HK-2 (cell line): ENCODE results near the gene PCK1.

Source experiments
- DNase-seq: peaks from one replicate; pipeline ENCODE4 v3.0.0-alpha.2; 2018; ENCODE audit not compliant: unreplicated experiment

Gene PCK1

DNA sequence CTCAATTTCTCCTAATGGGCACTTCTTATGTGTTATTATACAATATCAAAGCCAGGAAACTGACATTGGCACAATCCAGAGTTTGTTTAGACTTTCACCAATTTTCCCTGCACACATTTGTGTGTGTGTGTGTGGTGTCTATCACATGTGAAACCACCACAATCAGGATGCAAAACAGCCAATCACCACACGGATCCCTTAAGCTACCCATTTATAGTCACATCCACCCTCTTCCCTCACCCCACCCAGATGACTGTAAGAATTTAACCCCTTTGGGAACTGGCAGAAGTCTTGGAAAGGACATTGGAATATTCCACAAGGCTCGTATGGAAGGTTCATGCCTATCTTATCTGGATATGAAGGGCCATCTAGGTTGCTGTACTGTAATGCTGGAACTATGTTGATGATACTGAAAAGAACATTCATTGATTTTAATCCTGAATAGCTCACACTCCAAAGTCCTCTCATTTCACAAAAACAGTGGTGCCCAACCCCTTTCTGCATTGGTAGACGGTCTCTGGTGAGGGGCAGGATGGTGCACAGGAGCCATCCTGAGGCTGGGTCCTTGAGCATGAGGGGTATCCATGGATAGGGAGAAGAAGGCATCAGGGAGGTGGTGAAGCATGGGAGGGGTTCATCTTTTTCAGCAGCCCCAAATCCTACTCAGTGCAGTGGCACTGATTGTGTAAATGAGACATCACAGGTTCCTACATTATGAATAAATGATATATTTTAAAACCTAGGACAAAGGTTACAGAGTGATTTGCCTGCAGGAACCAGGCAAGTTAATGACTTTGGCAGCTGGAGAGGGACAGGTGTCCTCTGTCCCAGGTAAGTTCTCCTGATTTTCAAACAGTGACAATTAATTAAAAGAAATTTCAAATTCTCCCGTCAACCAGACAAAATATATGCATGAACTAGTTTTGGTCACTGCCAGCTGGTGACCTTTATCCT lies 23.9 kb upstream of the PCK1 start:
- DNase-seq, result no peak

DNA sequence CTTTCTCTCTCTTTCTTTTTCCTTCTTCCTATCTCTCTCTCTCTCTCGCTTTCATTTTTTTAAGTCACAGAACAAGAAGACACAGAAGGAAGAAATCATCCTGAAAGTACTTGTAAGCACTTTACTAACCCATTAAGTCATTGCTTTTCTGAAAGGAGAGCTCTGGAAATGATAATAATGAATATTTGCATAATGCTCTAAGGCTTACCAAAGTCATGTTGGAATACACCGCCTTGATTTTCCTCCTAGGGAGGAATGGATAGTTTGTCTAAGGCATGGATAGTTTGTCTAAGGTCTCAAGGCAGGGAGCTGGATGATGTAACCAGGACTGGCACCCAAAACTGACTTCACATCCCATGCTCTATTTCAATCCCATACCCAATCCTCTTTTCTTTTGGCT lies 23.1 kb upstream of the PCK1 start:
- DNase-seq, result no peak

DNA sequence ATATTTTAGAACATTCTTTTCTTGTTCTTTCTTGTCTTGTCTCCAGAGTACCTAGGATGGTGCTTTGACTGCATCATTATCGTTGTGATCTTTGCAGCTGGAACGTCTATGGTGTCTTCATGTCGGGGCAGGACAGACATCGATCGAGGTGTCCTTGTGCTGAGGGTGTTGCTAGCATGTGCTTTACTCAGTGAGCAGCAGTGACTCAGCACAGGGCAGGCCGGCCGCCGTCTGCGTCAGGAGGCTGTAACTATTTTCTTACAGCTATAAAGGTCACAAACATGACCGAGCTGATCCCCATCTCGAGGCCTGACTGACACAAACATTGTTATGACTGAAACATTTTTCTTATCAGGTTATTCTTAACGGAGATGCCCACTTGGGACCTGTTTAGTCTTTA lies 21.0 kb upstream of the PCK1 start:
- DNase-seq, result no peak

DNA sequence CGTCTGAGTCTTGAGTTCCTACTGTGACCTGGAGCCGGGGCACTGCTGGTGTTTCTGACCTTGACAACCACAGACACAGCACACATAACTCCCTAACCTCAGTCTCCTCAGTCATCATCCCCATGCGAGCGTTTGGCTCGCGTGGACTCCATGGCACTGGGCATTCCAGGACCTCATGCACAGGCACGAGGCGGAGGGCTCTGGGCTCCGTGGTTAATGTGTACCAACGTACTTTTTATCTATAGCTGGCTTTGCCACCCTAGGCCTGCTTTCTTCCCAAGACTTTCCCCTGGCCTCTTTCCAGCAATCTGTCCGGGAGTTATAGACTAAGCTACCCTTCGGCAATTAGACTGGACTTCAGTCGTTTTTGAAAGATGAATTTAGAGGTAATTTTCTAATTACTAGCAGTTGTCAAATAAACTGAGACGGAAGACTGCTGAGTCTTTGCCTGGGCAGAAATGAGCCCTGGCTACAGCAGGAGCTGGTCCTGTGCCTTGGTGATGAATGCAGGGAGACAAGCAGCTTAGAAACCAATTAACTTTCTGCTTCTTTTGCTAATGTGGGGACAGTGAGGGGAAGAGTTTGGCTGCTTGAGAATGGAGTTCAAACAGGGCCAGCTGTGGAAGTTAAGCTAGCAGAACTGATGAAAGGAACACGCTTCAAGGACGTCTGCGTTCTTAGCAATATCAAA lies 19.9 kb upstream of the PCK1 start:
- DNase-seq, result no peak

DNA sequence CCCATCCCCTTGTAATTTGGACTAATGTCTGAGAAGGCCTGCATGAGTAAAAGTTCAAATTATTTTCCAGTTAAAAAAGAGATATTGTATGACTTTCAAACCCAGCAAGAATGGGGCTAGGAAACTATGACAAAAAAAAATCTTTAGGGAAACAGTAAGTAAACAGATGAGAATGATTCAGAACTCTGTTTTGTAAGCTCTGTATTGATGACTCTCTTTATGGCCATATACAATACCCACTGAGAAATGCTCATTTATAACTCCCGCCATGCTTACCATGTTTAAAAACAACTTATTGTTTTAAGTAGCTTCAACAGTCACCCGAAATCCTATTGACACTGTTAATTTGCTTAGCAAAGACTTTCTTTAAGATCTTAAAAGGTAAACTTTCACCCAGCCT lies 17.2 kb upstream of the PCK1 start:
- no peak for DNase-seq

DNA sequence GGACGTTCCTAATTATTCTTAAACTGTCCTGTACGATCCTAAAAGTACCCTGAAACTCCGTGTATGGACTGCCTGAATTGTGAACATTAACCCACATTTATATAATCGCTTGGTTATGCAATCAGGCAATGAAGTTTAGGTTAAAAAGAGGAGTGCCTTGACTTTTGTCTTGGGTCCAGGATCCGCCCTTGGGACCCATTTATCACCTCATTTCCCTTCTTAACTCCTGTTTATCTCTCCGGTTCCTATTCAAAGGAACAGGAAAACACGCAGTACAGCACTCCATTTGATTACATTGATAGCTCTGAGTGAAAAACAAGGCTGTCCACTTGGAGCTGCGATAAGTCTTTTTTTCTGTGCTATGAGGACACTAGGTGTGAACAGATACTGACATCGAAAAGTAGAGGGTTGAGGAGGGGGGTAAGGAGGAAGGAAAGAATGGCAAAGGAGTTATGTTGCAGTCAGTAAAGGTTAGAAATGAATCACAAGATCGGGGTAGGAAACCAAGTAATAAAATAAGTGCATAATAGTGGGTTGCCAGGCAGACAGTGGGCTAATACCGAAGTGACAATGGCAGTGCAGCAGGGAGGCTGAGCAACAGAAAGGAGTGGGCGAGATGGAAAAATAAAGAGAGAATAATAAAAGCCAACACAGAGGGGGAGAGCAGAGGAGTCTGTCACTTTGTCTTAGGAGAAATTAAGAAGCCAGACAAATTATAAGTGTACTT lies 15.9 kb upstream of the PCK1 start:
- DNase-seq, result no peak

DNA sequence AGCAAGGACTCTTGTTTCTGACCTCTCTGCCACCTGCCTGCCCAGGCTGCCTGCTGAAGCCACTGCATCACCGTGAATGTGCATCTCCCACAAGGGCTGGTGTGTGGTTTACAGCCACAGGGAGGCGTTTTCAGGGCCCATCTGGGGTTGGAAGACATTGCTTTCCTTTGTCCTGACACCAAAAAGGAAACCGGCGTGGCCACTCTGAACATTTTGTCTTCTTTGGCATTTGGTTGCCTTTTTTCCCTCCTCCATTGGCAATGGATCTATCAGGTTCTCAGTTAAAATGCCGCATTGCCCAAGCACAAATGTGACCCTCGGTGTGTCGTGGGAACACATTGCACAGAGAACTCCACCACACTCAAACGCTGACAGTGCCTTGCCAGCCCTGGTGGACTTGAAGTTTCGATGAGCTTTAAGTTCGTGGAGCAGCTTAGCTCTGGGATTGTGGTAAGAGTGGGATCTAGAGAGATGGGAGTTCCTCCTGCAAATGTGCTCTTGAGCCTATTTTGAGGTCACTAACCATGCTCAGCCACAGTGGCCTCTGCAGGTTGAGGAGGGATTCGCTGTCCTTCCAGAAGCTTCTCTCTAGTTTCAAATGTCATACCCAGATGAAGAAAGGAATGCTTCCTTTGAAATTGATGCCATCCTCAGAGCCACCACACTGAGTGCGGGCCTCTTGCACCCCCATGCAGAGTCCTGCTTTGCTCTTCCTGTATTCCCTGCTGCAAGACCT lies 14.8 kb upstream of the PCK1 start:
- no peak for DNase-seq

DNA sequence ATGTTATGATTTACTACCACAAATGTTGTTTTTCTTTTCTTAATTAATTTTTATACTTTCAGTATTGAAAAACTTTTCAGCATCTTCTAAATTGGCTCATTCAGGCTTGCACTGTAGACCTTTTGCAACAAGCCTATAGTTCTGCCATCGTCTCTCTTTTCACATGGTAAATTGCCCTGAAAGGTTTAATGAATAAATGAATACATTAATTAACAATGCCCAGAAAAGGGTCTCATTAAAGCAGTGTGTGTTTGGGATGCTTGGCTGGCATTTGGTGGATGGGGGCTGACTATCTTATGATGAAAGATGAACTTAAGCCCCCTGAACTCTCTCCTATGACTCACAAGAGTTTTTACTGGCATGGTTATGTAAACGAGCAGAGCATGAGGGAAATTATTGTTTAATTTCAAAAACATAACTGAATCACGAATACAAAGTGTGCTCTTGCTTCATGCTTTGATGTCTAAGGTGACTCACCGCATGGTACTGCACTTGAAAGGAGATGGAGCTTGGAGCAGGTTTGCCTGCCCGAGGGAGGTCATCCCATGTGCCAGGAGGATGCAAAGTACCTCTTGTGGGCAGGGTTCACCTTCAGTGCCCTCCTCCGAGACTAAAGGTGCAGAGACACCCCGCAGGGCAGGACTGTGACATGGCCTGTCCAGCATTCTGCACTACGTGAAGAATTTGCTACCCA lies 13.8 kb upstream of the PCK1 start:
- DNase-seq, result no peak

DNA sequence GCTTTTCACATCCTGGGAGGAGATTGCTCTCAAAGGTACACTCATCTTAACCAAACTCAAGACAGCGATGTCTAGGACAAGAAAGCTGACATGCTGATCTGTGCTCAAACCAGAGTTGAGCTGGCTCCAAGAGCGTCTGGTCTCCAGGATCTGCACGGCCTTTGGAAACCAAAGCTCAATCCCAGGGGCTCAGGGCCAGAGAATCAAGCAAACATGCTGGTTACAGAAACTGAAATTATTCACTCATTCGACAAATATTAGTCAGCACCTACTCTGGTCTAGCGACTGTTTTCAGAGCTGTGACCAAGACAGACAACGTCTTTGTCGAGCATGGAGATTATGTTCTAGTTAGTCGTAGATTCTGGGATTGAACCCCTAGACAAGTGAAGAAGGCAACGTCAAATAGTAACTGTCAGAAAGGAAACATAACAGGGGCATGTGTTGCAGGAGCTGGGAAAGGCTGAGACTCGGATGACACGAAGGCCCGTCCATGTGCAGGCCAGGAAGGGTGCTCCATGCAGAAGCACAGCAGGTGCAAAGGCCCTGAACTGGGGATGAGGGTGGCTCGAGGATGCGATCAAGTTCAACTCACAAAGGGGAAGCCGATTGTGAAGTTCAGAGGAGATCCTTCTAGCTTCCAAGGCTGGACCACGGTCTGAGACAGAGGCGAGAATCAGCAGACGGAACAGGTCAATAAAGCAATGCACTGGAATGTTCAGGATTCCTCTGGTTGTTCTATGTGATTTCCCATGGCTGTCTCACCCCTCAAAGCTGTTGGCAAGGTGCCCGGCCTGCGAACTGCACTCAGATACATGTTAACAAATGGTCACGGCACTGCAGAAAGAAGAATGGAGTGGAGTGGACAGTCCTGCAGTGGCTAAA lies 12.5 kb upstream of the PCK1 start:
- no peak for DNase-seq

DNA sequence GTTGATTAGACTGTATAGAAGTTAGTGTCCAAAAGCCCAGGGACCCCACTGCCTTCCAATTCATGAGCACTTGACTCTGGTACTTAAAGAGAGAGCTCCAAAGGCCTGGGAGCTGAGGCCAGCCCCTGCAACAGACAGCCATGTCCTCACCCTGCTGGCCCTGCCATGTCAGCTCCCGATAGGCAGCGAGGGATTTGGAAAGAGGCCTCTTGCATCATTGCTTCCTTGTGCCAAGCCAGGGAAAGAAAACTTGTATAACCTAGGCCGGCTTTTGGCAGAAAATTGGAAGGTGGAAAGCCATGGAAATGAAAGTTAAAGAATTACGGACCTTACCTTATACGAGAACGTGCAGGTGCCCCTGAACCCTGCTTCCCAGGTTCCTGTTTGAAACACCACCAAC lies 8.4 kb upstream of the PCK1 start:
- no peak for DNase-seq

DNA sequence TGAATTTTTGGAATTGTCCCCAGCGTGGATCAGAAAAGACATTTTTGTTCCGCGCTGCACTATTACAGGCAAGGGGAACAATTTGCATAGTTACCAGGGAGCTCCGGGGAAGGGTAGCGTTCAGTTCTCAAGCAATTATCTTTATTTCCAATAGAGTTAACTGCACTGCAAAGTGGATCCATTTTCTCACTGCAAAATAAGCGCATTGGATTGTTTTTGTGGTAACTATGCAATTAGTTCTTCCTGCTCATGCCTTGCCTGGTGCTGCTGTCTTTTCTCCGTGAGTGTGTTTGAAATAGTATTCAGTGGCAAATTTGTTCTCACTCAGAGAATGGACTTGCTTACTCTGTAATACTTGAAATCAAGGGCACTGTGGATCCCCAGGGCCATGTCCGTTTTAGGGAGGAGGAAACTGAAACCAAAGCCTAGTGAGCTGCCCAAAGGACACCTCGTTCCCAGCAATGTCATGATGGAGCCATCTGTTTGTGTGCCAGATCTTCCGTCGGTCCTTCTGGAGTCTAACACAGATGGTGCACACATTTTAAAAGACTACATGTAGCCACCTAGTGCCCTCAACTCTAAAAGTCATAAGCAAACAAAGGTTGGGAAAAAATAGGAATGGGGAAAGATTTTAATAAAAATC lies 7.4 kb upstream of the PCK1 start:
- no peak for DNase-seq

DNA sequence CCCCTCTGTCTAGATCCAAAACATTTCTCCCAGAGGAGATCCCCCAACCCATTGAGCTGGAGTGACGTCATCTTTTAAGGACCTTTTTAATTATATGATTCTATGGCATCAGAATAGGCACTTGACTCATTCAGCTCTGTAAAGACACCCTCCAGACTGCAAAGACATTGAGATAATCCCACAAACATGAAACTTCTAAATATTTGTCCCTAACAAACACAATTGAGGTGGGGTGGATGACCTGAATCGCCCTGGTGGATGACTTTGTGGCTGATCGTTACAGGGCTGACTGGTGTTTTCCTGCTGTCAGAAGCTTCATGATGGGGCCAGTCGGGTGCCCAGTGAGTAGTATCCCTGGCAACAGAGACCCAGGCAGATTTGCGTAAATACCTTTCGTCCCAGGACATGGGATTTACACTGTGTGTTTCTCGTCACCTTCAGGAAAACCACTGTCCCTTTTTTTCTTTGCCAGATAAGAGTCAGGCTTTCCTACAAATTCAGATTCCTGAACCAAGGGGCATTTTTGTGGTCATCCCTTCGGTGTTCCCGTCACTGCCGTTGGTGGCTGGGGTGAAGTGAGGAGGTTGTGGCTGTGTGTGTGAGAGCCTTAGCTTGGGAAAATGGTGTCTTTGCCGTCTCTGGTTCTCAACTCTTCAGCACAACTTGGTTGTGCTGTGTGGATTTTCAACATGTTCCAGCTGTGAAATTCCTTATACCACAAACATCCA lies 5.3 kb upstream of the PCK1 start:
- no peak for DNase-seq

DNA sequence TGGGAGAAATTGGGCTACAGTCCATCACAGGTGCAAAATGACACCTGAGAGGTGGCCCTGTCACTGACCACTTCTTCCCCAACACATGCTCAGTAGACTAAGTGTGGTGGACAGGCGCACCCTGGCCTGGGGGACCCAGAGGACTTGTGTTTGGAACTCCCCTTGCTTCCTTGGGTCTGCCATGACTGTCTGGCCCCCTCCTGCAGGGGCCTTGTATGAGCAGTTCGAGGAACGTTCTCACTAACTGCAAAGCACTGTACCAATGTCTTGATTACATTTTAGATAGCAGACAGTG lies 4.0 kb upstream of the PCK1 start:
- DNase-seq, result no peak

DNA sequence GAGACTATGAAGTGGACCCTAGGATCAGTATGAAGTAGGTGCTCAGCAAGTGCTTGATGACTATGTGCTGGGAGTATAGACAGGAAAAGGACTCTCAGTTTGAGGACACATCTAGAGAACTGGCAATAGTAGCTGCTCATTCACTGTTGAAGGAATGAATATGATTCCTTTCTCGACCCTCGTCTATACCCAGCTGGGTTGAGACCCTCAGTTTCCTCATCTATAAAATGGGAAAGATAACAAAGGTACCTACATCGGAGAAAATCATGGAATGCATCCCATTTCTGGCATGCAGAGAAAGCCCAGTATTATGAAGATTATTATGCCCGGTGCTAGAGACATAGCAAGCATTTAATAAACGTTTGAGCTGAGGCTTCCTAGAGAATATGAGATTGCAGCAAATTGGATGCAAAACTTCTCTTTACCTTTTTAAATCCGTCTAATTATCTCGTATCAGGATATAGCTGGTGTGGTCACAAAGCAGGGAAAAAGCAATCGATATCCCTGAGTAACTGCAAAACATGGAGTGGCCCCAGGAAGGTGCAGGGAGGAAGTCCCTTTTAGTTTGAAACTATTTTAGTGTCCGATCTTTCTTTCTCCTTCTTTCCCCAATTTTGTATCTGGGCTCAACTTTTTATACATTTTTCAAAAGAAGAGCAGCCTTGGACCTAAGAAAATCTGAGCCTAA lies 2.8 kb upstream of the PCK1 start:
- DNase-seq, result no peak

DNA sequence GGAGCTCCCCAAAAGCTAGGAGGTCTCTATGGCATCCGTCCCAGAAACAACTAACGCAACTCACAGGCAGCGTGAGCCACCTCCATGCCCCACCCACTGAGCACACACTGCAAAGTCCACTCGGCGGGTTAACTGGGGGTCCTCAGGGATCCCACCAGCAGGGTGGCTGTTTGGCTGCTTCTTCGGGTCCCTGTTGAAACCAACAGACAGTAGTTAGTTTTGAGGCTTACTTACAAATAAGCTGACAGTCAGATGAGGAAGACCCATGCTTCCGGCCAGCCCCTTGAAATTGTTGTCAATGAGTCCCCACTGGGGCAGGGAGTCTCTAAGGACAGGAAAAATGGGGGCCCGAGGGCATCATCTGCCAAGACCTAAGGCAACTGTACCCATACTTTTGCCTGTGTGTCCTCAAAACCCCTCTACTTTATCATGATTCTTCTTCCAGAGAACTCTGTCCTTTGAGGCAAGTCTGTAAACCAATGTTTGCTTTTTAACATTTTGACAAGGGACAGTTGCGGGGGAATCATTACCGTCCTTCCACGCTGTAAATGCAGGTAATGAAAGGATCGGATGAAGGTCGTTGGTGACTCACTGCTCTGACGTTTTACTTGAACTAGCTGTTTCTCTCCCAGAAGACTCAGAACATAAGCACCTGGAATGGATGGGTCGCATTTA lies 2.2 kb upstream of the PCK1 start:
- DNase-seq, result no peak

DNA sequence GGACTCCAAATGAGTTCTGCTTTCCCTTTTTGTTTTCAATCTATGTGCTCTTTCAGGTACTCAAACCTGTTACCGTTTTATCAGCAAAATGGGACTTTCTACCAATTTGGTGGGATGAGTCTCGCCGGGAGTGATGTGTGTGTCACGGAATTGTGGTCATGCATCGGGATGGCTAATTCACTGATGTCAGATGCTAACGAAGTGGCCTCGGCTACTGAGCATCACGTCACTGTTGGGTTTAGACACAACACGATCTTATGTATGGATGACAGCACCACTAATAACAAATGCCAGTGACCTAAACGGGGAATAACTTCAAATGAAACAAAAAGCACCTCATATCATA lies 1.6 kb upstream of the PCK1 start:
- DNase-seq, result no peak

DNA sequence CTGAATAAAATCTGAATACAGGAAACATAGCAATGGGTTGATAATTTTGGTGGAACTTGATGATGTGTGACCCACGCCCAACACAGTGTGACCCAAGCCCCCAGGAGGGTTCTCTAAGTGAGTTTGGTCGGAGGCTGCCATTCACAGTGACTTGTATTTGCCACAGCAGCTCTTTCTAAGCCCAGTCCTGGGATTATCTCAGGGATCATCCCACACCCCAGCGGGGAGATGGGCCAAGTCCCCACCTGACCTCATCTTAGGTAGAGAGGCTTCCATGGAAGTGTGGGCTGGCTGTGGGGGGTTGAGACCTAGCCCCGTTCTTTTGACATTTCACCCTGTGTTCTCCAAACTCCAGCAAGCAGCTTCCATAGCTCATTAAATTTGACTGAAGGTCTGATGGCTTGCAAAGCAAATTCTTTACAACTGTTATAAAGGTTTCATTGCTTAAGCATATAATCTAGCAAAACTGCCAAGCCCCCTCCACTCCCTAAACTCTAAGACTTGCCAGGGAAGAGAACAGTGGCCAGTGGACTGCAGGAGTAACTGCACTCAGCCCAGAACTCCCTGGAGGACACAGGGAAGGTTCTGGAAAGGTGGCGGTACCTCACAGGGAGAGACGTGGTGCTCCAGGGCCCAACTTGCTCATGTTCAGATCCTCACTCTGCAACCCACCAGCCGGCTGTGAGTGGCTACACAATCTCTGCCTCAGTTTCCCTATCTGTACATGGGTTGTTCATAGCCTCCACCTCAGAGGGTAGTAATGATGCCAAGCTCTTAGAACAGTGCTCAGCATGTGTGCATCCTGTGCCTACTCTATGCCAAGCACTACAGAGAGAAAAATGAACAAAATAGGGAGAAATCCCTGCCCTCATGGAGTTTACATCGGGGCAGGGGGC lies 1.0 kb upstream of the PCK1 start:
- DNase-seq, result no peak
